MM.1S (cell line): ENCODE measurements around the gene GBP4.

ENCODE experiments used
- EZH2phosphoT487 ChIP-seq: fragments of 300-600 bp; sonication (generic); IDR thresholded peaks from 2 replicates; pipeline ENCODE4 v1.6.1; 2018; ENCODE audit warnings: antibody characterized with exemption, low read length
- TF ChIP-seq, protein P1 (sequence below): fragments of 300-600 bp; sonication (generic); IDR thresholded peaks from 2 replicates; pipeline ENCODE4 v1.5.1; 2016; ENCODE audit warnings: antibody characterized with exemption, low read length, mixed read lengths

DNA sequence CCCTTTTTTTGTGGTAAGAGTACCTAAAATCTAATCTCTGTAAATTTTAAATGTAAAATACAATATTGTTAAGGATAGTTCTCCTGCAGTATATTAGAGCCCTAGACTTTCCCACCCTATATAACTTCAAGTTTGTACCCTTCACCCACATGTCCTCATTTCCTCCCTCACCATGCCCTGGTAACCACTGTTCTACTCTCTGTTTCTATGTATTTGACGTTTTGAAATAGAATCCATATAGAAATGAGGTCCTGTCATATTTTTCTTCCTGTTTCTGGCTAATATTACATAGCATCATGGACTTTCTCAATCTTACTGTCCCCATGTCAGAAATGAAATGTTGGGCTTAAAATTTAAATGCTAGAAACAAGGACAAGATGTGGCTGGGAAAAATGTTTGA lies 47.7 kb downstream of the GBP4 start:
- TF ChIP-seq, protein P1, sequence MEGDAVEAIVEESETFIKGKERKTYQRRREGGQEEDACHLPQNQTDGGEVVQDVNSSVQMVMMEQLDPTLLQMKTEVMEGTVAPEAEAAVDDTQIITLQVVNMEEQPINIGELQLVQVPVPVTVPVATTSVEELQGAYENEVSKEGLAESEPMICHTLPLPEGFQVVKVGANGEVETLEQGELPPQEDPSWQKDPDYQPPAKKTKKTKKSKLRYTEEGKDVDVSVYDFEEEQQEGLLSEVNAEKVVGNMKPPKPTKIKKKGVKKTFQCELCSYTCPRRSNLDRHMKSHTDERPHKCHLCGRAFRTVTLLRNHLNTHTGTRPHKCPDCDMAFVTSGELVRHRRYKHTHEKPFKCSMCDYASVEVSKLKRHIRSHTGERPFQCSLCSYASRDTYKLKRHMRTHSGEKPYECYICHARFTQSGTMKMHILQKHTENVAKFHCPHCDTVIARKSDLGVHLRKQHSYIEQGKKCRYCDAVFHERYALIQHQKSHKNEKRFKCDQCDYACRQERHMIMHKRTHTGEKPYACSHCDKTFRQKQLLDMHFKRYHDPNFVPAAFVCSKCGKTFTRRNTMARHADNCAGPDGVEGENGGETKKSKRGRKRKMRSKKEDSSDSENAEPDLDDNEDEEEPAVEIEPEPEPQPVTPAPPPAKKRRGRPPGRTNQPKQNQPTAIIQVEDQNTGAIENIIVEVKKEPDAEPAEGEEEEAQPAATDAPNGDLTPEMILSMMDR, result no peak
- TF ChIP-seq EZH2phosphoT487, result no peak
